RWPE1 (cell line): Measurements from ENCODE around the gene C1orf122.

Source experiments
- CTCF ChIA-PET: fragments of 350-600 bp; sonication (Branson Sonifier 250); formaldehyde crosslinking; extraction: SDS; loops from one replicate; lab custom pipeline; 2021; lab: Yijun Ruan, JAX
- POLR2A ChIA-PET: fragments of 400-600 bp; formaldehyde crosslinking; extraction: SDS; loops from one replicate; lab custom pipeline; 2020; ENCODE audit warnings: antibody characterized with exemption; ENCODE audit not compliant: low non-redundant PET; lab: Yijun Ruan, JAX
- DNase-seq: peaks from one replicate; pipeline ENCODE4 v3.0.0; 2012; ENCODE audit warnings: low spot score
- H3K27ac ChIP-seq: fragments of 450-650 bp; 2 replicates; pipeline ENCODE4 v1.5.1; 2017
- CTCF ChIP-seq: fragments of 450-650 bp; conservative IDR thresholded peaks from 2 replicates; pipeline ENCODE4 v1.5.1; 2017; ENCODE audit warnings: low read depth, mild to moderate bottlenecking

Gene C1orf122

DNA sequence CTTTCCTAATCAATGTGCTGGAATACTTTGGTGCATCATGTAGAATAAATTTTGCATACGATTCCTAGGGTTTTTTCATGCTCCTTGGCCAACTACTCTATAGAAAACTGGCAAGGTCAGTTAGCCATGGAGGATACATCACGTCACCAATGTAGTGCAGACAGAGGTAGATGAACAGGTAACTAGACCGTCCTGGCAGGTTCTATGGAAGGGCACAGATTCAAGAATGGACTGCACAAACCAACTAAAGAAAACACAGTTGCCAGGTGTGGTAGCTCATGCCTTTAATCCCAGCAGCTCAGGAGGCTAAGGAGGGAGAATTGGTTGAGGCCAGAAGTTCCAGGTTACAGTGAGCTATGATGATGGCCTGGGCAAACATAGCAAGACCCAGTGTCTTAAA, 41.9 kb downstream of the C1orf122 start:
- ChIA-PET POLR2A (no interaction called here), CTCF (no interaction called here)
- DNase-seq: no peak
- H3K27ac ChIP-seq: no peak overlapping the region
- TF ChIP-seq CTCF: no peak

DNA sequence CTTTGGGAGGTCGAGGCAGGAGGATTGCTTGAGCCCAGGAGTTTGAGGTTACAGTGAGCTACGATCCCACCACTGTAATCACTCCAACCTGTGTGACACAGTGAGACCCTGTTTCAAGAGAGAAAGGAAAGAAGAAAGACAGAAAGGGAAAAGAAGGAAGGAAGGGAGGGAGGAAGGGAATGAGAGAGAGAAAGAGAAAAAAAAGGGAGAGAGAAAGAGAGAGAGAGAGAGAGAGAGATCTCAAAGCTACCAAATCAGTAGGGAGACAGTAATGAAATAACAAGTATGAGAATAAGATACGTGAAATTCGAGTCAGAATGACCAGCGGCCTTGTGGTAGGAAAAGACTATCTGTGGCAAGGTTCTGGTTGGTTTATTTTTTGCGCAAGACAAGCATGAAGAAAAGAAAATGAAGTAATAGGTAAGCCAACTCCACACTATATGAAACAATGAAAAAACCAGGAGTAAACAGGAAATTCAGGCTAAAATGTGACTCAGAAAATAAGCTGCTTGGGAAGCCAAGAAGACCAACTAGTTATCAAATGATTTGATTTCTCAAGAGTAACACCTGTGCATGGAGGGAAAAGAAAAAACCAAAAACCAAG, 42.9 kb downstream of the C1orf122 start:
- ChIA-PET POLR2A (interaction anchor here (0.6 kb wide), 1 partner anchor 13 kb away, joined by 3 read pairs; no protein-coding TSS in a partner anchor), CTCF (interaction anchor here (2.2 kb wide), 1 partner anchor 10 kb away, joined by 9 read pairs; the partner anchor contains the start of gene MTF1)
- peak; percentile 25 for DNase-seq
- no peak overlapping the region for H3K27ac ChIP-seq
- no peak for TF ChIP-seq CTCF

DNA sequence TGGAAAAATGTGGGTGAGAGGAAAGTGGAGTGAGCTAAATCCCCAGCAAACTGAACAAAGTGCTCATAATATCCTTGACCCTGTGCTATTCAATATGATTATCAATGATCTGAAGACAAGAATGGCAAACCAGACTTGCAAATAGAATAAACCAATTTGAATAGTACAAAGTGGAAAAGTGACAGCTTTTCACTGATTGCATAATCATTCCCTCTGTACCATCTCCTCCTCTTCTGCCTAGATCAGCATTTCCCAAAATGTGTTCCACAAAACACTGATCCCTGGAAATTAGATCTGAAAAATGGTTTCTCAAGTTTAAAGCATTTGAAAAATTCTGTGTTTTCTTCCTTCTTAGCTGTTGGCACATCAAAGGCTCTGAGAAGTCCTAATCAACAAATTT, 43.7 kb downstream of the C1orf122 start:
- DNase-seq: no peak
- ChIA-PET CTCF (interaction anchor here (1.0 to 2.2 kb wide), 2 partner anchors 9 to 28 kb away, joined by 3 to 9 read pairs; partner anchors contain the start of gene MTF1), POLR2A (interaction anchor here (0.8 kb wide), 1 partner anchor 43 kb away, joined by 3 read pairs; the partner anchor contains the start of gene YRDC)
- TF ChIP-seq CTCF: no peak
- H3K27ac ChIP-seq: no peak overlapping the region

DNA sequence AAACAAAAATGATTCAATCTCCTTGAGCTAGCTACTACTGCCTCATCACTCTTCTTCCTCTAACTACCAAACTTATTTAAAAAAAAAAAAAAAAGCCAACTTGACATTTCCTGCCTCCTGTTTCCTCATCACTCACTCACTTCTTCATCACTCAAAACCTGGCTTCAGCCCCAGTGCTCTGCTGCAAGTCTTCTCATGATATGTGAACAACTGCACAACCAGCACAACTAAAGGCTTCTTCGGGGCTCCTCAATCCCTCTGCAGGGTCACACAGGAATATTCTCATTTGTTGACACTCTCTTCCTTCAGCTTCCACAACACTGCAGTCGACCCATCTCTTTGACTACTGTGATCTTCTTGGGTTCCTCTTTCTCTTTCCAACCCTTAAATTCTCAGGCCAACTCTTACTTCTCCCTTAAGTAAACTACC, 44.2 kb downstream of the C1orf122 start:
- H3K27ac ChIP-seq: no peak overlapping the region
- DNase-seq: no peak
- CTCF ChIA-PET: interaction anchor here (0.6 to 2.2 kb wide), 3 partner anchors 8 to 1473 kb away, joined by 3 to 9 read pairs (median 5); partner anchors contain the start of gene MTF1
- no peak for TF ChIP-seq CTCF
- POLR2A ChIA-PET: interaction anchor here (0.8 kb wide), 1 partner anchor 43 kb away, joined by 3 read pairs; the partner anchor contains the start of gene YRDC

GRCh38 chr1:37853157-37853556, 45.6 kb downstream of the C1orf122 start:
- no peak overlapping the region for H3K27ac ChIP-seq
- ChIA-PET CTCF (interaction anchor here (0.6 kb wide), 1 partner anchor 902 kb away, joined by 4 read pairs; no protein-coding TSS in a partner anchor), POLR2A (no interaction called here)
- TF ChIP-seq CTCF: no peak
- DNase-seq: no peak

DNA sequence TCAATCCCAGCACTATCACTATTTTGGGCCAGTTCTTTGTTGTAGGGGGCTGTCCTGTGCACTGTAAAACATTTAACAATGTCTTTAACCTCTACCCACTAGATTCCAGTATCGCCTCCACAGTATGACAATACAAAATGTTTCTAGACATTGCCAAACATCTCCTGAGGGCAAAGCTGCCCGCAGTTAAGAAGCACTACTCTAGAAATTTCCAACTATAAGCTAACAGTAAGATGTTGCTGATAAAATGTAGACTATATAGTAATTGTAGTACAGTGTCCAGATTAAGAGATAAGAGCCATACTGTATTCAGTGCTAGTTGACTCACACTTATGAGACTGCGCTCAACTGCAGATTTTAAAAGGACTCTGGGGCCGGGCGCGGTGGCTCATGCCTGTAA, 46.8 kb downstream of the C1orf122 start:
- no peak overlapping the region for H3K27ac ChIP-seq
- TF ChIP-seq CTCF: no peak
- CTCF ChIA-PET: no interaction called here
- DNase-seq: no peak
- POLR2A ChIA-PET: no interaction called here
